ENCODE measurements around the gene OTOA. TPM values are rescaled to one million over a fixed set of nuclear protein-coding genes. Genes with fewer than 3 reads are reported as not detected.
"Not testable (repeated sequence)": the region's sequence is repeated elsewhere in the genome, so short reads cannot be mapped to it uniquely, and the experiment has no call there.

Gene OTOA
- total RNA-seq, 4 donors from 2014 or later: not detected

DNA sequence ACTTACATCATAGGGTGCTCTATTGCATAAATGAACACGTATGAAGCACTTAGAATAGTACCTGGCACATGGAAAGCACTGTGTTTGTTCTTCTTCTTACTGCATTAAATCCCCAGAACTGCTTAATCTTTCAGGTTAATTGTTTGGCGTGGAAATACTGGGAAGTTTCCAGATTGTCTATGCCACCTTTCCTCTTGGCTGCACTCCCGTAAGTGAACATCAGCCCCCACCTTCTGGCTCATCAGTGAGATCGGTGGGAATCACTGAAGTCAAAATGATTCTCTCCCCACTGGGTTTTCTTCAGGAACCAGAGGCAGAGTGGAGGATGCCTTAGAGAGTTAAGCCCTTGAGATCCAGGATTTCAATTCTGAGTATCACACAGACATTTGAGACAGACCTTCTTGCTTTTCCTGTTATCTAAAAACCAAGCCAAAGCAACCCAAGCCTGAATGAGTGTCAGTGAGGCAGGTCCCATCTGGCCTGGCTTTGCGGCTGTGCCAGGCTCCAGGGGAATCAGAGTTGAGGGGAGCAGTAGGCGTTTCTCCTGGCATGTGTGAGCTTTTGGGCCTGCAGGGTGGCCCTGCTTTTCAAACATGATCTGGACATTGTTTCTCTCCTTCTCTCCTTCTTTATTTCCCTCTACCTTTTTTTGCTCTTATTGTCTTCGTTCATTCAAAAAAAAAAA lies 59.1 kb downstream of the OTOA start:
- no peak for TF ChIP-seq CTCF (IDR thresholded peaks at IDR 0.05)
- TF ChIP-seq POLR2A (IDR thresholded peaks at IDR 0.05): no peak
- no peak for DNase-seq
- Histone ChIP-seq H3K36me3 (no peaks in the 10 kb centered on the region), H3K27me3 (no peaks in the 10 kb centered on the region), H3K27ac (no peak overlapping the region), H3K9me3 (no peaks in the 10 kb centered on the region), H3K4me1 (no peaks in the 10 kb centered on the region), H3K4me3 (no peak overlapping the region)

GRCh38 chr16:21723532-21723931 lies 59.8 kb downstream of the OTOA start:
- no peaks in the 10 kb centered on the region for H3K36me3 ChIP-seq
- no peaks in the 10 kb centered on the region for H3K9me3 ChIP-seq
- no peaks in the 10 kb centered on the region for H3K4me1 ChIP-seq
- TF ChIP-seq POLR2A (IDR thresholded peaks at IDR 0.05): no peak
- H3K27ac ChIP-seq: no peak overlapping the region
- H3K4me3 ChIP-seq: no peak overlapping the region
- DNase-seq: no peak
- H3K27me3 ChIP-seq: no peaks in the 10 kb centered on the region

DNA sequence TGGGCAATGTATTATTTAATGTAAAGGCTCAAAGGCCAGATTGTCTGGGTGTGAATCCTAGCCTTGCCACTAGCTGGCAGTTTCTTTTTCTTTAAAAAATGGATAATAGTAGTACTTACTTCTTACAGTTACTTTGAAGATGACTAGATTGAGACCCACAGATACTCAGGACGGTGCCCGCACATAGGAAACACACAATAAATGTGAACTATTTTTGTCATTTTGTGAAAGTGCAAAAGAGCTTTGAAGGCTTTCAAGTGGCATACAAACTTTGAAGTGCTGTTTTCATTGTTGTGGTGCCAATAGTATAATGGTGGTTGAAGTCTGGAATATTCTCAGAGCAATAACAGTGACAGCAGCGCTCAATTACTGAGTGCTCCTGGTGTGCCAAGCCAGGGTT lies 63.6 kb downstream of the OTOA start:
- H3K4me3 ChIP-seq: no peak overlapping the region
- H3K27me3 ChIP-seq: no peaks in the 10 kb centered on the region
- TF ChIP-seq CTCF (IDR thresholded peaks at IDR 0.05) (no peak), POLR2A (IDR thresholded peaks at IDR 0.05) (no peak)
- DNase-seq: no peak
- H3K4me1 ChIP-seq: no peaks in the 10 kb centered on the region
- H3K27ac ChIP-seq: no peak overlapping the region
- no peaks in the 10 kb centered on the region for H3K36me3 ChIP-seq
- no peaks in the 10 kb centered on the region for H3K9me3 ChIP-seq

GRCh38 chr16:21731233-21731632 lies 67.5 kb downstream of the OTOA start:
- not testable (repeated sequence) for H3K27ac ChIP-seq, H3K36me3 ChIP-seq, H3K4me3 ChIP-seq, H3K9me3 ChIP-seq, H3K27me3 ChIP-seq, DNase-seq, H3K4me1 ChIP-seq

- H3K27me3 ChIP-seq, H3K9me3 ChIP-seq, H3K4me1 ChIP-seq, H3K4me3 ChIP-seq, H3K36me3 ChIP-seq, H3K27ac ChIP-seq, DNase-seq: not testable (repeated sequence)
These were observed 76.9 kb downstream of the OTOA start for GRCh38 chr16:21740637-21741036.

GRCh38 chr16:21756192-21757079 lies 92.7 kb downstream of the OTOA start:
- H3K27ac ChIP-seq, DNase-seq, H3K4me3 ChIP-seq, H3K4me1 ChIP-seq, H3K9me3 ChIP-seq, H3K36me3 ChIP-seq, H3K27me3 ChIP-seq: not testable (repeated sequence)

DNA sequence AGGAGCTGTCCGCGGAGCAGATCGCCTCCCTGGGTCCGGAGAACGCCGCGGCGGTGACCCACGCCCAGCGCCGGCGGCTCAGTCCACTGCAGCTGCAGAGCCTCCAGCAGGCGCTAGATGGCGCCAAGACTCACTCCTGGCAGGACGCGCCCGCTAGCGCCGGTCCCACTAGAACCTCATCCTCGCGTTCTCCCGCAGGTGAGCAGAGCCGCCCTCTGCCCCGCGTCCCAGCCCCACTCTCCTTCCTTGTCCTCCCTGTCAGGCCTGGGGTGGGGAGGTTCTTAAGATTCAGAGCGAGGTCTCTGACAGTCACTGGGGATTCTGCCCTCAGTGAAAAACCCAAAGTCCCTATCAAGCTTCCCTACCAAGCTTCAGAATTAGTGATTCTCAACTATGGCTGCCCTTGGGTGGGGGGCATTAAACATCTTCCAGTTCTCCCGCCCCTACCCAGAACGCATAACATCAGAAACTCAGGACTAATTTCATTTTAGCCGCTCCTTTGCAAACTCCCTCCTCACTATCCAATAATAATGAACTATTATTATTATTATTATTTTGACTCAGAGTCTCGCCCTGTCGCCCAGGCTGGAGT lies 93.4 kb downstream of the OTOA start:
- H3K9me3 ChIP-seq, H3K36me3 ChIP-seq, H3K27me3 ChIP-seq, DNase-seq, H3K4me1 ChIP-seq, H3K4me3 ChIP-seq, H3K27ac ChIP-seq: not testable (repeated sequence)

DNA sequence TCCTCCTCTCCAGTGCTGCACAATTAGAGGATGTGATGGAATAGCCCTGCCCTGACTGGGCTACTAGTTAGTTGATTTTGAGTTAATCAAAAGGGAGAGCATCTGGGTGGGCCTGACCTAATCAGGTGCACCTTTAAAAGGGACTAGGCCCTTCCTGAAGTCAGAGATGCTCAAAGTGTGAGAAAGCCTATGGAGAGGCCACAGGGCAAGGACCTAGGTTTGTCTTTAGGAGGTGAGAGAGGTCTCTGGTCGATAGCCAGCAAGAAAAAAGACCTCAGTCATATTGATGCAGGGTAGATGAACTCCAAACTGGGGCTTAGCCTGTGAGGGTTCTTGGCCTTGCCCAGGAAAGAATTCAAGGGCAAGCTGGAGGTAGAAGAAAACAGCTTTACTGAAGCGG lies 104.5 kb downstream of the OTOA start:
- not testable (repeated sequence) for H3K36me3 ChIP-seq, H3K4me3 ChIP-seq, H3K4me1 ChIP-seq, H3K9me3 ChIP-seq, DNase-seq, H3K27me3 ChIP-seq, H3K27ac ChIP-seq

DNA sequence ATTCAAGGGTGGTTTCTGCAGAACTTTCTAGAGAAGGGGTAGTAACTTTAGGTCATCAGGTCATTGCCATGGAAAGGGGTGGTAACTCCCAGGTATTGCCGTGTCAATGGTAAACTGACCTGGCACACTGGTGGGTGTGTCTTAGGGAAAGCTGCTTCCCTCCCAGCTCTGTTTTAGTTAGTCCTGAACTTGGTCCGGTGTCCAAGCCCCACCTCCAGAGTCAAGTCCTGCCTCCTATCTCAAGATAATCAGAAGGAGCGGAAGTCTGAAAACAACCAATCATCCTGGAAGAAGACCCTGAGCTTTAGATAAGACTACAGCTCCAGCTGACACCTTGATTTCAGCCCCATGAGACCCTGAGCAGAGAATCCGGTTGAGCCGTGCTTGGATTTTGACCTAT lies 105.0 kb downstream of the OTOA start:
- not testable (repeated sequence) for H3K4me1 ChIP-seq, H3K27me3 ChIP-seq, H3K27ac ChIP-seq, H3K9me3 ChIP-seq, DNase-seq, H3K4me3 ChIP-seq, H3K36me3 ChIP-seq

- not testable (repeated sequence) for H3K36me3 ChIP-seq, H3K9me3 ChIP-seq, H3K4me3 ChIP-seq, H3K4me1 ChIP-seq, H3K27me3 ChIP-seq, DNase-seq, H3K27ac ChIP-seq
These were observed 105.5 kb downstream of the OTOA start for GRCh38 chr16:21769284-21769683.

DNA sequence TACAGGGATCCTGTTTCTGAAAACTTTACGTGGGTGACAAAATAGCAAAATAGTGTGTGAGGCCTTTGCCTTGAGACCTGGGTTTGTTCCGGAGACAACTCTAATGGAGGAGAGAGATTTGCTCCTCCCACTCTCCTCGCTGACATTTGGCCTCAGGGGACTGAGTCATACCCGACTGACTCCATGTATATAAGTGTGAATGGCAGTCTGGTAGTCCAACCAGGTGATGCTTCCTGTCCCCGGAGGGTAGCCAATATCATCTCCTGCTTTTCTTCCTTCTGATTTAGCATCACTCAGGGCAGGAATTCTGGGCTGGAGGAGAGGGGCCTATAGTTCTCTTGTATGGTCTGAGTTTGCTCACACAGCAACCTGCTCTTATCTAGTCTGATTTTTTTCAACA lies 106.8 kb downstream of the OTOA start:
- H3K4me1 ChIP-seq, H3K27me3 ChIP-seq, H3K36me3 ChIP-seq, H3K9me3 ChIP-seq, DNase-seq, H3K4me3 ChIP-seq, H3K27ac ChIP-seq: not testable (repeated sequence)

DNA sequence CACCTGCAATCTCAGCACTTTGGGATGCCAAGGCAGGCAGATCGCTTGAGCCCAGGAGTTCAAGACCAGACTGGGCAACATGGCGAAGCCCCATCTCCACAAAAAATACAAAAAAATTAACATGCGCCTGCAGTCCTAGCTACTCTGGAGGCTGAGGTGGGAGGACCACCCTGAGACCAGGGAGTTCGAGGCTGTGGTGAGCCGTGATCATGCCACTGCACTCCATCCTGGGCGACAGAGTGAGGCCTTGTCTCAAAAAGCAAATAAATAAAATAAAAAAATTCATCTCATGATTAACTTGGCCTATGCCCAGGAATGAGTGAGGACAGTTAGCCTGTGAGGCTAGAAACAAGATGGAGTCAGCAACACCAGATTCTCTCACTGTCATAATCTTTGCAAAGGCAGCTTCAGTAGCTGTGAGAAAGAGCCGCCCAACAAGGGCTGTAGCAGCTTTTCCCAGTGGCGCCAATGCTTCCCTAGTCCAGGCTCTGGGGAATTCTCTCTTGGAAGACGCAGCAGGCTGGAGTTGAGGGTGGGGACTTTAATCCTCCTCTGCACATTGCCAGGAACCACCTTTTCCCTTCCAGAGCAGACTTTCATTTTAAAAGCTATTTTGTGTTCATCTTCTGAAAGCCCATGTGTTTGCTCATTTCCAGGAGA lies 108.9 kb downstream of the OTOA start:
- H3K4me1 ChIP-seq, DNase-seq, H3K9me3 ChIP-seq, H3K4me3 ChIP-seq, H3K27ac ChIP-seq, H3K36me3 ChIP-seq, H3K27me3 ChIP-seq: not testable (repeated sequence)
